Transverse colon (tissue), 3 donors: ENCODE results near the gene UTRN.

Experiments used
- EP300 ChIP-seq: sonication (generic); formaldehyde crosslinking; IDR thresholded peaks from one replicate; pipeline ENCODE4 v1.6.1; 2017; ENCODE audit warnings: antibody characterized with exemption, low read depth
- TF ChIP-seq, protein P1 (sequence below), 5 experiments: fragments of 200-600 bp in 3 of 5; fragments of 450-650 bp in 2 of 5; sonication (generic) in 3 of 5; IDR thresholded peaks; 1 replicate in 2 of 5; 2 replicates in 3 of 5; pipeline ENCODE4 v1.5.1; 2016 to 2017; ENCODE audit warnings: antibody characterized with exemption in 5 of 5, inconsistent platforms in 3 of 5, mild to moderate bottlenecking in 2 of 5, moderate library complexity in 1 of 5

DNA sequence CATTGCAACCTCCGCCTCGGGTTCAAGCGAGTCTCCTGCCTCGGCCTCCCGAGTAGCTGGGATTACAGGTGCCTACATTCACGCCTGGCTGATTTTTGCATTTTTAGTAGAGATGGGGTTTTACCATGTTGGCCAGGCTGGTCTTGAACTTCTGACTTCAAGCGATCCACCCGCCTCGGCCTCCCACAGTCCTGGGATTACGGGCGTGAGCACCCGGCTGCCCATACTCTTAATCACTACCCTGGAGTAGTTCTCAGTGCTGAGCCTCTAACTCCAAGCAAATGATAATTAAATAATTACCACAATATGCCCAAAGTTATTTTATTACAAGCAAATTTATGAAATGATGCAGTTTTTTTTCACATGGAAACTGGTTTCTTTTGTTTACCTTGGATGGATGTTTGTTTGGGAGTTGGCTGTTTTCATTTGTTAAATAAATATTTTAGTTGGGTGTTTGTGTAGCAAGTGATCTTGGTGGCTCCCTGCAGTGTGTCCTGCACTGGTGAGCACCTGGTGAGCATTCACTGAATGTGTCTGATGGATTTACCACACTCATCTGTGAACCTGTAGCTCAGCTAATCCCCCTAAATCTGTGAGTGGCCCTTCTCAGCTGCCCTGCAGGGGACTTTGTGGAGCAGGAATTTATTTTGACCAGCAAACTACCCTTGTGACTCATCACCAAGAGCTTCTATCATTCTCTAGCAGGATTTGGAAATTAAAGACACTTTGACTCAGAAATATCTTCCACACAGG lies 36.9 kb downstream of the UTRN start:
- TF ChIP-seq, protein P1, sequence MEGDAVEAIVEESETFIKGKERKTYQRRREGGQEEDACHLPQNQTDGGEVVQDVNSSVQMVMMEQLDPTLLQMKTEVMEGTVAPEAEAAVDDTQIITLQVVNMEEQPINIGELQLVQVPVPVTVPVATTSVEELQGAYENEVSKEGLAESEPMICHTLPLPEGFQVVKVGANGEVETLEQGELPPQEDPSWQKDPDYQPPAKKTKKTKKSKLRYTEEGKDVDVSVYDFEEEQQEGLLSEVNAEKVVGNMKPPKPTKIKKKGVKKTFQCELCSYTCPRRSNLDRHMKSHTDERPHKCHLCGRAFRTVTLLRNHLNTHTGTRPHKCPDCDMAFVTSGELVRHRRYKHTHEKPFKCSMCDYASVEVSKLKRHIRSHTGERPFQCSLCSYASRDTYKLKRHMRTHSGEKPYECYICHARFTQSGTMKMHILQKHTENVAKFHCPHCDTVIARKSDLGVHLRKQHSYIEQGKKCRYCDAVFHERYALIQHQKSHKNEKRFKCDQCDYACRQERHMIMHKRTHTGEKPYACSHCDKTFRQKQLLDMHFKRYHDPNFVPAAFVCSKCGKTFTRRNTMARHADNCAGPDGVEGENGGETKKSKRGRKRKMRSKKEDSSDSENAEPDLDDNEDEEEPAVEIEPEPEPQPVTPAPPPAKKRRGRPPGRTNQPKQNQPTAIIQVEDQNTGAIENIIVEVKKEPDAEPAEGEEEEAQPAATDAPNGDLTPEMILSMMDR (IDR thresholded peaks at IDR 0.05): no peak
- TF ChIP-seq EP300: no peak
